ENCODE data around the gene RASSF8.

- TF ChIP-seq POLR2A (IDR thresholded peaks at IDR 0.05; ENCODE audit: low read length) (no peak), GATA1 (IDR thresholded peaks at IDR 0.05; ENCODE audit: low read depth, low read length) (no peak)
Measured at GRCh38 chr12:26126340-26127284, 168.1 kb downstream of the RASSF8 start.

Measured in erythroblast (primary cell).